GM12801 (cell line): Measurements from ENCODE around the gene PARN.

ENCODE experiments used
- CTCF ChIP-seq: IDR thresholded peaks from one replicate; pipeline ENCODE4 v1.5.1; 2011; ENCODE audit warnings: control low read depth; ENCODE audit not compliant: insufficient read length; ENCODE audit errors: extremely low read depth

The PARN gene

GRCh38 chr16:14496786-14497185, 133.3 kb downstream of the PARN start:
- no peak for TF ChIP-seq CTCF

GRCh38 chr16:14496047-14496770, 133.9 kb downstream of the PARN start:
- no peak for TF ChIP-seq CTCF

GRCh38 chr16:14495213-14496046, 134.6 kb downstream of the PARN start:
- no peak for TF ChIP-seq CTCF

GRCh38 chr16:14494396-14494966, 135.6 kb downstream of the PARN start:
- no peak for TF ChIP-seq CTCF

- no peak for TF ChIP-seq CTCF
These were observed 136.3 kb downstream of the PARN start for GRCh38 chr16:14493791-14494190.

GRCh38 chr16:14492614-14493013, 137.4 kb downstream of the PARN start:
- no peak for TF ChIP-seq CTCF

GRCh38 chr16:14491861-14492529, 138.1 kb downstream of the PARN start:
- TF ChIP-seq CTCF = no peak
